AG09309 (cell line): Measurements from ENCODE around the gene ONECUT1.

ENCODE experiments used
- DNase-seq: peaks from one replicate; pipeline ENCODE4 v3.0.0-alpha.2; 2010; ENCODE audit warnings: low read depth
- H3K4me3 ChIP-seq: 2 replicates; pipeline ENCODE4 v1.5.1; 2011; ENCODE audit warnings: mild to moderate bottlenecking, low read depth, low read length, moderate library complexity; ENCODE audit not compliant: control insufficient read depth
- TF ChIP-seq, protein P1 (sequence below): IDR thresholded peaks from 2 replicates; pipeline ENCODE4 v1.5.1; 2011; ENCODE audit warnings: mild to moderate bottlenecking, low read depth, low read length, inconsistent platforms; ENCODE audit not compliant: insufficient read depth, control insufficient read depth; ENCODE audit errors: missing control alignments

Gene ONECUT1

DNA sequence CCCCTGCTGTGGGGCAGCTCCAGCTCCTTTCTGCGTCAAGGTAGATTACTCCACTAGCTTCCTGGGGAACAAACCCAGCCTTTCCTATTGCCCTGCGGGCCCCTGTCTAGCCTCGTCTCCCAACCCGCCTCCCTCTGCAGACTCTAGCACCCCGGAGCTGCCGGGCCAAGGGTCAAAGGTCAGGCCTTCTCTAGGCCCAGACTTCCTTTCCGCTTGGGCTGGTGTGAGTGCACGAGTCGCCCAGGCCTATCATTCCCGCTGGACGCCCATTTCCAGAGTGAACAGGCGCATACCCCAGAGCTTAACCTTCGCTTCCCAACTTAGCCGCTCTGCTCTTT, 11.6 kb upstream of the ONECUT1 start:
- no peak overlapping the region for H3K4me3 ChIP-seq
- TF ChIP-seq, protein P1, sequence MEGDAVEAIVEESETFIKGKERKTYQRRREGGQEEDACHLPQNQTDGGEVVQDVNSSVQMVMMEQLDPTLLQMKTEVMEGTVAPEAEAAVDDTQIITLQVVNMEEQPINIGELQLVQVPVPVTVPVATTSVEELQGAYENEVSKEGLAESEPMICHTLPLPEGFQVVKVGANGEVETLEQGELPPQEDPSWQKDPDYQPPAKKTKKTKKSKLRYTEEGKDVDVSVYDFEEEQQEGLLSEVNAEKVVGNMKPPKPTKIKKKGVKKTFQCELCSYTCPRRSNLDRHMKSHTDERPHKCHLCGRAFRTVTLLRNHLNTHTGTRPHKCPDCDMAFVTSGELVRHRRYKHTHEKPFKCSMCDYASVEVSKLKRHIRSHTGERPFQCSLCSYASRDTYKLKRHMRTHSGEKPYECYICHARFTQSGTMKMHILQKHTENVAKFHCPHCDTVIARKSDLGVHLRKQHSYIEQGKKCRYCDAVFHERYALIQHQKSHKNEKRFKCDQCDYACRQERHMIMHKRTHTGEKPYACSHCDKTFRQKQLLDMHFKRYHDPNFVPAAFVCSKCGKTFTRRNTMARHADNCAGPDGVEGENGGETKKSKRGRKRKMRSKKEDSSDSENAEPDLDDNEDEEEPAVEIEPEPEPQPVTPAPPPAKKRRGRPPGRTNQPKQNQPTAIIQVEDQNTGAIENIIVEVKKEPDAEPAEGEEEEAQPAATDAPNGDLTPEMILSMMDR = no peak
- DNase-seq = no peak

DNA sequence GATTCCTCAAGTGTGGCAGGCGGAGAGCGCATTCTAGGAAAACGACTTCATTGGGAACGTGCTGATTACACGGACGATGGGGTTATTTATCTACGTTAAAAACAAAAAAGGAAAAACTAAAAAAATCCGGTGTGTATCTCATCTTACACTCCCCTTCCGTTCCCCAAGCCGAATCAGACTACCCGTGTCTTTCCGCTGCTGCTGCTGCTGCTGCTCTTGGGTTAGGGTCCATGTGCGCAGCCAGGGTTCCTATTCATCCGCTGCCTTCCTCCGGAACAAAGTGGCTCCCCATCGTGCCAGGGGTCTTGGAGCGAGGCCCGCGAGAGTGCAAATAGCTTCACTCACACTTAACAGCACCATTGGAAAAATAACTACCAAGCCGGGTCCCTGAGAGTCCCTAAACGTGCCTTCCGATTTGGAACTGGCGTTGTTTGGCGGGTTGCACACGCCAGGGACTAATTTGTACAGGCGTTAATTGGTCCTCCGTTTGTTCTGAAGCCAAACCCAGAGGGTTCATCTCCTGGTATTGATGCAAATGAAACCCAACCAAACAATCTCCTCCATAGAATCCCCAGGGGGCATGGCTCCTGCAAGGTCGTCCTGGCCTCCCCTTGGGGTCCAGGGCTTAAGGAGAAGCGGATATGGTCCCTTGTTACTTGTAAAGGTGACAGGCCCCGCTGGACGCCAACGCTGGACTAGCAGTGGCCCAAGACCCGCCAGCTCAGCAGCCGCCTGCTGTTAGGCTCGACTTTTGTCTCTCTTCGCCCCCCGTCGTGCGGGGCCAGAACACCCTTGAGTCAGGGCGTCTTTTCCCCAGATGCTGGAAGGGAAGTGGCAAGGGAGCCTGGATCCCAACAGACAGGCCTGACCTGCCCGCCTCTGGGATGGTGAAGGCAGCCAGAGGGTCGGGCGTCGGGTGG, 11.0 kb upstream of the ONECUT1 start:
- TF ChIP-seq, protein P1 = no peak
- no peak overlapping the region for H3K4me3 ChIP-seq

DNA sequence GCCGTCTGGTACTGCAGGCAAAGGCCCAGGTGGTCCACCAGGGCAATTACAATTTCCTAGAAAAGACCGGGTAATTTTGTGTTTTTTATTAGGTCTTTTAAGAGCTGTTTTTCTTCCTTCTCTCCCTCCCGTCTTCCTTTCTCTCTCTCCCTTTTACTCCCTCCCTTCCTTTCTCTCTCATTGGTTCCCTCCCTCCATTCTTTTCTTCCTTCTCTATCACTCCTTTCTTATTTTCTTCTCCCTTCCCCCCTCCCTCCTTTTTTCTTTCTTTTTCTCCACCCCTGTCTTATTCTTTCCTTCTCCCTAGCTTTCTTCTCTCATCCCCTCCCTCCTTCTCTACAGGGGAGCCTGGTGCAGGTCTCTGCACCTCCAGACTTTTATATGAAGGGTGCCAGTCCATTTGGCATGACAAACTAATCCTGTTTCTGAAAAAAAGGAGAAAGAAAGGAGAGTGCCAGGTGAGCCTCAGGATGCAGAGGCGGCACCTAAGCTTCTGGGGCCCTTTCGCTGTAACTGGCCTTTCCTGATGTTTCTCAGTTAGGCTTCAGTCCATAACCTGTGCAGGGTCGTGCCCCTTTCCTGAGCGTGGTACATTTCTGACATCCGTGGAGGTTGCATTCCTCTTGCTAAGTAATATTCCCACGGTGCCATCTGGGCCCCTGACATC, 9.1 kb upstream of the ONECUT1 start:
- H3K4me3 ChIP-seq = no peak overlapping the region
- TF ChIP-seq, protein P1 = no peak
- DNase-seq = no peak

More for the DNA sequence above, 11.0 kb upstream of the ONECUT1 start:
- no peak for DNase-seq

DNA sequence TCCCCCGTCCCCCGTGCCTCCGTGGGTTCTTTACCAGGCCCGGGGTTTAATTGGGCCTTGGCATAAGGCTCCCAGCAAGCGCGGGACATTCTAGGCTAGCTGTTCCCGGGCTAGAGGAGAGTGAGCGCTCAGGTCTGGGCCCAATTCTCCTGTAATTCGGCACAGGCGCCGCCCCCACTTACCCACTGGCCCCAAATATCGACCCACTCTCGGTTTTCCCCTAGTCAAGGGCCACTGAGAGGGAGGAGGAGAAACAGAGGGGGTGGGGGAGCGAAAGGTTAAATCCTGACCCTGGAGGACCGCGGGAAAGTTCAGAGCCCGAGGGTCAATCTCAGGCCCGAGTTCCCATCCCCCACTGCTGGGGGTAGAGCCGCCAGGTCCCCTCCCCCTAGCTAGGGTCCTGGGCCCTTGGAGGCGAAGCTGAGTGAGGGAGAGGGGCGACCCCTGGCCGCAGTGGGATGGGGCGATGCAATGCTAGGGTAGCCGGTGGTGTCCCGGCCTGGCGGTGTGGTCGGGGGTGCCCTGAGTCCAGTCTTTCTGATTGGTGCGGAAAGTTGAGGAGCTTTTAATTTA, 8.5 kb upstream of the ONECUT1 start:
- DNase-seq = no peak
- H3K4me3 ChIP-seq = no peak overlapping the region
- TF ChIP-seq, protein P1 = no peak

DNA sequence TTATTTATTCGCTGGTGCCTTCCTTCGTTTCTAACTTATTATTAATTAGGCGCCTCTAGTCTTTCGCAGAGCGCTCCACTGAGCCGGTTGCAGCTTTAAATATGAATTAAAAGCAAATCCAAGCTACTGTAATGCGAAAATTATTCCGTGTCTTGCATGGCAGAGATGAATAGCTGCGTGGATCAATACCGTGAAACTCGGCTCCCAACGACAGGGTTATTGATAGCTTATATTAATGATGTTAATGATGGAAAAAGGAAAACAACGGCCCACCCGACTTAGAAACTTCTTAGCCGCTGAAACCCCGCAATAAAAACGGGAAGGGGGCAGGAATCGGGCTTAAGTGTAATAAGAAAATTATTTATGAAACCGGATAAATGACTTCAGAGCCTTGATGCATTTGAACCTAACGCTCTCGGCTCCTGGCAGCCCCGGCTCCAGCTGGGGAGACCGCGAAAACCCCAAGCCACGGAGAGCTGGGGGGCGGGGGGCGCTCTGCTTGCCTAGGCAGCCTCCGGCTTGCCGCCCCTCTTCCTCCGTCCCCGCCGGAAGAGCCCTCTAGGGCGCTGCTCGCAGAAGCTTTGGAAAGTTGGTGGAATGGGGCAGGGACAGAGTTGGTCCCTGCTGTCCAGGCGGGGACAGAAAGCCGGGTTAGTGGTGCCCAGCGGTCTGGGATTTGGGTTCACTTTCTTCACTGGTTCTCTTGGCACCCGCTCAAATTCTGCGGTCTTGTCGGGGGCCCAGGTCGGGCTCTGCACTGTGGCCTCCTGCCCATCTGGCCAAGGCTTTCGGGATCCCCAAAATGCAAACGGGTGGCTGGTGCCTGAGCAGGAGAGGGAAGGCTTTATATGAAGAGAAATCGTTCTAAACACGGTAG, 7.7 kb upstream of the ONECUT1 start:
- TF ChIP-seq, protein P1 = no peak
- H3K4me3 ChIP-seq = no peak overlapping the region
- no peak for DNase-seq

DNA sequence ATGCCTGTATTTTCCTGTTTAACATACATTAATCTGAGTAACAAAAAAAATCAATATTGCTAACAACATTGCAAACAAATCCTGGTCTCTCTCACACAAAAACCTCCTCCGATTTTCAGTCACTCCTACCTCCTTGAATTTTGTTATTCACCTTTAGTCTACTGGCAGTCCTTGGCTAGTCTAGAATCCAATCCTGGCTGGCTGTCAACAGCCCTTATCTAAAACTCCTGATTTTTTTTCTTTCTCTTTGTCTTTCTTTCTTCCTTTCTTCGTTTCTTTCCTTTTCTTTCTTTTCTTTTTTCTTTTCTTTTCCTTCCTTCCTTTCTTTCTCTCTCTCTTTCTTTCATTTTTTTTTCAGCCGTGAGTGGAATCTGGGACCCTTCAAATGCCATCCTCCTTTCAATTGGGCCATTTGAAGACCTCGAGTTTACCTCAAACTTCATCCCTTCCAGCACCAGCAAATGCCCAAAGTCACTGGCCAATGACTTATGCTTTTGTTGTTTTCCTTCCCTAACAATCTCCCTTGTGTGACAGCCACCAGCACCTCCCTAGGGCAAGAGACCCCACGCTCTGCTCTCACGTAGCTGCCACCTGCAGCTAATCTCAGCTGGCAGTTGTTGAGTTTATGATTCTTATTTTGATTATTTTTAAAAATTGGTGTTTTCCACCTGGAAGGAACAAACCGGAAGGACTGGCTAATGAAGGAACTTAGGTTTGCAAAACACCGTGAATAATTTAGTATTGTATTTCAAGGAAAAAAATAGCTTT, 6.8 kb upstream of the ONECUT1 start:
- DNase-seq = no peak
- H3K4me3 ChIP-seq = no peak overlapping the region
- TF ChIP-seq, protein P1 = no peak
